Measurements from ENCODE around the gene PDE6D.

Gene PDE6D

GRCh38 chr2:231780909-231781797 is at the start of gene PDE6D:
Gene PDE6D, minus strand, starts transcription at chr2:231781282. Its CDS starts 168 bp downstream, at chr2:231781114.
- peak; percentile 96 for DNase-seq (ENCODE audit: low read depth)

DNA sequence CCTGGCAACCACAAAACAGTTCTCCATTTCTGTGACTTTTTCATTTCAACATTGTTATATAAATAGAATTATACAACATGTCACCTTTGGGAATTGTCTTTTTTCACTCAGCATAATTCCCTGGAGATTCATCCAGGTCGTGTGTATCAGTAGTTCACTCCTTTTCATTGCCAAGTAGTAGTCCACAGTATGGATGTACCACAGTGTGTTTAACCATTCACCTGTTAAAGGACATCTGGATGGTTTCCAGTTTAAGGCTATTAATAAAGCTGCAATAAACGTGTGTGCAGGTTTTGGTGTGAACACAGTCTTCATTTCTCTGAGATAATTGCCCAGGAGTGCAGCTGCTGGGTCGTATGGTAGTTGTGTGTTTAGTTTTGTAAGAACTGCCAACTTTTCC is 40.8 kb upstream of the PDE6D start:
- DNase-seq (ENCODE audit: low read depth) = no peak

- no peak for DNase-seq (ENCODE audit: low read depth)
These were observed 39.8 kb upstream of the PDE6D start for GRCh38 chr2:231820786-231821303.

DNA sequence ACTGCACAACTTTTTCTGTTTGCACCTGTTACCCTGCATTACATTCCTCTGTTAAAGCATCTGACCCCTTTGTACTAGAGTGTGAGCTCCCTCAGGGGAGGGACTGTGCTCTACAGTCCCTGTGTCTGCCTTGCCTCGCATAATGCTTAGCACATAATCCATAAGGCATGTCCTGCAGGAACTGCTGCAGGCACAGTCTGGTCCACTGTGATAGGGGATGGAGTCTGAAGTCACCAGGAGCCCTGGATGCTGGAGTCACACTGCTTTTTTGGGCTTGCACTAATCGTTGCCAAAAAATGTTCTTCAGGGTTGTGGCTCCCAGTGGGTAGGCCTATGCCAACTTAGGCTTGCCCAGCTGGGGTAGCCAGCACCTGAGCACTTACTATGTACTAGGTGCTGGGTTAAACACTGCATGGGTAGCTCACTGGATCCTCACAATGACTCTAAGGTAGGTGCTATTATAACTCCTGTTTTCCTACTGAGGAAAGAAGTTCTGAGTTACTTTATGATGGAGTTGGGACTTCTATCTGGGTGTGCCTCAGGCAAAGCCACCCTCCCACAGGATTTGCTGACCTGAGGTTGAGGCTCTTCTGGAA is 38.5 kb upstream of the PDE6D start:
- DNase-seq (ENCODE audit: low read depth) = no peak

DNA sequence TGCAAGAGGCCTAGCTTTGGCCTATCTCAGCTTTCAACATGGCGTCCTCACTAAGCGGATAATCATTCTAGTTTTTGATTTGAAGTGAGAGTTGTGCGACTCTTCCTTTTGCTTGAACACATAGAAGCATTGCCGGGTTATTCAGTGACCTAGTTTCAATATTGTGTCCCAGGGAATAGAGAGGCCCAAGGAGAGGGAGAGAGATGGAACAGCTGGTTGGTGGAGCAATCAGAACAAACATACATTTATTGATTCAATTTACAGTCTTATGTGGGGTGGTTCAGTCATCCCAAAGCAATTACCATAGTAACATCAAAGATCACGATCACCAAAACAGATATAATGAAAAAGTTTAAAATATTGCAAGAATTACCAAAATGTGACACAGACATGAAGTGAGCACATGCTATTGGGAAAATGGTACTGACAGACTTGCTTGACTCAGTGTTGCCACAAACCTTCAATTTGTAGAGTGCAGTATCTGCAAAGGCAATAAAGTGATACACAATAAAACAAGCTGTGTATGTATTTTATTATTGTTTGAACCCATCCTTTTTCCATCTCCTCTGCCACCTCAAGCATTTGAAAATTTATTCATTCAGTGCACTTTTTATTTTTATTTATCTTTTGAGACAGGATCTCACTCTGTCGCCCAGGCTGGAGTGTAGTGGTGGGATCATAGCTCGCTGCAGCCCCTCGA is 35.4 kb upstream of the PDE6D start:
- DNase-seq (ENCODE audit: low read depth) = no peak

DNA sequence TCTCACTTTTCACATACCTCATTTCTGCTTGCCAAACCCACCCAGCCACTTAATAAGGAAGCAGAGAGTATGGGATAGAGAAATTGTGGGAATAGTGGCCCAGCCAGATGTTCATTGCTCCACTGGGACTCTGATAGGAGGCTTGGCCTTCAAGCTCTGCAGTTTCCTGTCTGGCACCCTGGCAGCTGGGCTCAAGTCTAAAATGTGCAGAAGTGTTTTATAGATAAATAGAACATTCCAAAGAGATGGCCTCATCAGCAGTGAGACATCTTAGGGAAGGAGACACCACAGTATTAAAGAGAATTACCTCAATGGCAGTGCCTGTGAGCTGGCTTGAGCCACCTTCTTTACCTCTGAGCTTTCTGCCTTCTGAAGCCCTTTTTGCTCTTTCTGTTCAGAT is 29.8 kb upstream of the PDE6D start:
- peak; percentile 27 for DNase-seq (ENCODE audit: low read depth)

GRCh38 chr2:231807020-231807419 is 25.9 kb upstream of the PDE6D start:
- DNase-seq (ENCODE audit: low read depth) = no peak

- no peak for DNase-seq (ENCODE audit: low read depth)
These were observed 22.5 kb upstream of the PDE6D start for GRCh38 chr2:231803501-231804138.

DNA sequence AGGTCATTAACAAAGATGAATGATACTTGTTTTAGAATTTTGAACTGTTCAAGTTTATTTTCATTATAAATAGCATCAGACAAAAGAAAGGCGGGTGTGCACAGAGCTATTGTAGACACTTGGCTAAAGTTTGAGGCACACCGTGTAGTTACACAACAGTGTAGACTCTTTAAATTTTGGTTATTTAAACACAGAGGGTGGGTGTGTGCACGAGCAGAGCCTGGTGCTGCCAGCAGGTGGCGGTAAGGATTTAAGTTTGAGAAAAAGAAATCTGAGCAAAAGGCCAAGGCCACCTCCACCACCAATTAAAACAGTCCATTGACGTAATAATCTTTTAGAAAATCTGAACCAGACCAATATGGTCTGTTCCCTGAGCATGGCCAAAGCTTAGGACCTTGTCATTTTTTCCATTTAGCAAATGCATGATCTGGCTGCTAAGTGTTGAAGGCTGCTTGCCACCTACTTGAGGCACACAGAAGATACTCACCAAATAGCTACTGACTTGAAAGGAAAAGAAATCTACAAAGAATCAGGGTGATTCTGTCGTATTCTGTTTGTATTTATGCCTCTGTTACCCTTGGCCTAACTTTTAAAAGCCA is 19.5 kb upstream of the PDE6D start:
- DNase-seq (ENCODE audit: low read depth) = no peak

- no peak for DNase-seq (ENCODE audit: low read depth)
These were observed 14.6 kb upstream of the PDE6D start for GRCh38 chr2:231795525-231796327.

DNA sequence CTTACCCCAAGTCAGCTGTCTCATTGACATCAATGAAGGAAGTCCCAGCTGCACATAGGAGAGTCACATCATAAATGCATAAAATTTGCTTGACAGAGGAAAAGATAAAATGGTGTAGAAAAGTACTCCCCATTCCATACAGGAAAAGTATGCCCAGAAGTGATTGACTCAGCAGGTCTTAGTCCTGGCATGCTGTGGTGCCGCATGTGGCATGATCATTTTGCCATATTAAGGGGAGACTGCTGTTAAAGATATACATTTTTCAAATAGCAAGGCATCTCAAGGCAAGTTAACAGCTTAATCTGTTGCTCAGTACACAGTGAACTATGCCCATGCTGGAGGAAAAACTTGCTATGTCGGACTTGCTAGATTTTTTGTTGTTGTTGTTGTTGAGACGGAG is 13.3 kb upstream of the PDE6D start:
- DNase-seq (ENCODE audit: low read depth) = no peak

DNA sequence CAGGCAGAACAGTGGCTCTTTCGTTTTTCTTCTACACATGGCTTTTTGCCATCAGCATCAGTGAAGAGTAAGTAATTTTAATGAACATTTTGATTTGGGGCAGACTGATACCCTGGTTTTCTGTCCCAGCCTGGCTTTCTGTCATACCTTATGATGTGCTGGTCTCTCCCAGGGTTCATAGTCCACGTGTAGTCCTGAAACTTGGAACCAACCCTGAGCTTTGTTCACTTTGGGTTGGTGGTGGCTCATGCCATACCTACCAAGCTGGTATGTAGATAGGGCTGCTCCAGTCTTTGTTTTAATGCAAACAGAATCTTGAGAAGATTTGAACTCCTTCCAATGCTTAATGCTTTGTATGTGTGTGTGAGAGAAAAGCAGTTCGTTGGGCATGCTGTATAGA is 10.0 kb upstream of the PDE6D start:
- DNase-seq (ENCODE audit: low read depth) = no peak

DNA sequence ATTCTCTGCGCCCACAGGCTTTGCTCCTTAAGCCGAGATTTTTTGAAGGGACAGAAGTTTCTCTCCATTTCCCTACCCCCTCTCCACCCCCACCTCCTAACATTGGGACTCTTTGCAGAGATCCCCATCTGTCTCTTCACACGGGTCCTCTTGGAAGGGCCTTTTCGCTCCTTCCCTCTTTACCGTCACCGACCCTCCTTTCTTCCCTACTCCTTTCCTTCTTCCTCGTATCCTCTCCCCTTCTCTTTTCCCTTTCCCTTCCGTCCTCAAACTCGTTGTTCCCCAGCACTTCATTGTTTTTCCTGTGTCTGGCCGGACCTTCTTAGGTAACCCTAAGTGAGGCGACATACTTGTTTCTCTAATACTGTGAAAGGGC is 5.8 kb upstream of the PDE6D start:
- no peak for DNase-seq (ENCODE audit: low read depth)

DNA sequence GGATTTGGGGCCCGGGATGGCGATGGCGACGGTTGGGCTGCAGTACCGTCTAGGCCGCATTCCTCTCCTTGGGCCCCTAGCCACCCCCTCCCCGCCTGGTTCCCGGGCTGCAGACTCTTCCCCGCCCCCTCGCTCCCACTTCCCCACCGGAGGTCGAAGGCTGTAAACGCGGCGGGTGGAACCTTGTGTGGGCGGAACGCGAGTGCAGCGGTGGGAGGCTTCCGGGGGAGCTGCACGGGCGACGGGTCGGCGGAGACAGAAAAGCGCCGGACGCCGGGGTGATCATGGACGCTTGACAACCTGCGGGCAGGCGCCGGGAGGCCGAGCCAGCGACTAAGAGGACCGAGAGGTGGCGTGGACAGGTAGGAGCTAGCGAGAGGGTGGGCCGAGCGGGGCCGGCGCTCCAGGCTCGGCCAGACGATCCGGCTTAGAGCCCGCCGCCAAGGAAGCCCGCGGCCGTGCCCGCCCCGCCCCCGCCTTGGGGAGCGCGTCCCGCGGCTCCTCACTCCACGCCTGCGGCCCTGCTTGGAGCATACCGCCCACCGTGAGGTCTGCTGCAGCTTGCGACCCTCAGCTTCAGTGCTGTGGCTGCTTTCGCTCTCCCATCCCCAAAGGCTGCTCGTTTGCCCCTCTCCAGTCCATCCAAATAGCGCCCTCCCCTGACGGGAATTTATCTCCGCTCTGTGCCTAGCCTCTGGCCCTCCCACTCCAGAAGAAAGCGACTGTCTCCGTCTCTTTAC is 5.3 kb upstream of the PDE6D start, which contains the start of gene COPS7B:
Gene COPS7B, plus strand, starts transcription at position 269 of the 740 bp plus-strand sequence. CDS start 2,126 bp downstream, outside the sequence.
- DNase-seq (ENCODE audit: low read depth) = no peak

- no peak for DNase-seq (ENCODE audit: low read depth)
These were observed 4.7 kb upstream of the PDE6D start for GRCh38 chr2:231785822-231786176.

DNA sequence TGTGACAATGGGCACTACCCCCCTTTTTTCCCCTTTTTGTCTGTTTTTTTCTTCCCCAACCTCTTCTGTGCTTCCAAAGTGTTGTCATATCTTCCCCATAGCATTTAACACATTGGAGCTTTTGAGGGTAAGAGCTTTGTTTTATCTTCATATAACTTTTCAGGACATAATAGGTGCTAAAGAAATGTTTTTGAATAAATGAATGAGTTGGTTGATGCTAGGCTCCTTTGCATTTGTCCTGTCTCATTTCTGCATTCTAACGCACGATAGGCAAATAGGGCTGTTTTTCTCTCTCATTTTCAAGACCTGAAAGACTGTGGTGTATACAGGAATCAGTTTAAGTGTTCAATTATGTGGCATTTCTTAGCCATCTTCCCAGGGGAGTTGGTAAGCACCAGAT is 4.3 kb upstream of the PDE6D start:
- DNase-seq (ENCODE audit: low read depth) = no peak

DNA sequence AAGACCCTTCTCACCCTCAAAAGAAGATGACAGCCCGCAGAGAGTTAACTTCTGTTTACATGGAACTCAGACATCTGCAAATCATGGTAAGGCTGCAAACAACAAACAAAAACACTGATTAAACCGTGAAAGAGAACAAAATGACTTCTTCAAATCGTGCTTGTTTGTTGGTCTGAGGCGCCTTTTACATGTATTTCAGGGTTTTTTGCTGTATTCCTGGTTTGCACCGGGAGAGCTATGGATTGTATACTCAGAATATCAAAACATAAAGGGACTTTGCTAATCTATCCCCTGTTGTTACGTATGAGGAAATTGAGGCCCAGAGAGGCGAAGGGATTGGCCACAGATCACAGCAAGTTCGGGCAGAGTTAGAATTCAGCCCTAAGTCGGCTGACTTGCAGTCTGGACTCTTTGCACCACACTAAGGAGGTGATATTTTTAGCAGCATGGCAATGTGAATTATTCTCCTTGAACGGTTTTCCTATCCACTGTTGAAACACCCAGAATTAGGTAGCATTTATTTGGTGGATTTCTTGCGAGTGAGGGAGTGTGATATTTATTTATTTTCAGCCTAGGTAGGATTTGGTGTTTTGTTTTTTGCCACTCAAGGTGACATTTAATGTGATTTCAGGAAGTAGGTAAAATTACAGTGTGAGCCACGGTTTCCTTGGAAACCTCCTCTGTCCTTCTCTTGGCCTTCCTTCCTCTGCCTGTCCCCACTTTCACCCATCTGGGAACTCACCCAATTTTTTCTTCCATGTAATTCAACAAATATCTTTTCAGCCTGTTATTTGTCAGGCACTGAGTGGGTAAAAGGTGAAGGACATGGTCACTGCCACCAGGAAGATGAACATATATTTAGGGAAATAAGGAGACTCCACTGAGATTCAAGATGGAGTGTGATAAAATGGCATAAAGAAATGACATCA is 980 bp upstream of the PDE6D start:
- DNase-seq (ENCODE audit: low read depth) = no peak

DNA sequence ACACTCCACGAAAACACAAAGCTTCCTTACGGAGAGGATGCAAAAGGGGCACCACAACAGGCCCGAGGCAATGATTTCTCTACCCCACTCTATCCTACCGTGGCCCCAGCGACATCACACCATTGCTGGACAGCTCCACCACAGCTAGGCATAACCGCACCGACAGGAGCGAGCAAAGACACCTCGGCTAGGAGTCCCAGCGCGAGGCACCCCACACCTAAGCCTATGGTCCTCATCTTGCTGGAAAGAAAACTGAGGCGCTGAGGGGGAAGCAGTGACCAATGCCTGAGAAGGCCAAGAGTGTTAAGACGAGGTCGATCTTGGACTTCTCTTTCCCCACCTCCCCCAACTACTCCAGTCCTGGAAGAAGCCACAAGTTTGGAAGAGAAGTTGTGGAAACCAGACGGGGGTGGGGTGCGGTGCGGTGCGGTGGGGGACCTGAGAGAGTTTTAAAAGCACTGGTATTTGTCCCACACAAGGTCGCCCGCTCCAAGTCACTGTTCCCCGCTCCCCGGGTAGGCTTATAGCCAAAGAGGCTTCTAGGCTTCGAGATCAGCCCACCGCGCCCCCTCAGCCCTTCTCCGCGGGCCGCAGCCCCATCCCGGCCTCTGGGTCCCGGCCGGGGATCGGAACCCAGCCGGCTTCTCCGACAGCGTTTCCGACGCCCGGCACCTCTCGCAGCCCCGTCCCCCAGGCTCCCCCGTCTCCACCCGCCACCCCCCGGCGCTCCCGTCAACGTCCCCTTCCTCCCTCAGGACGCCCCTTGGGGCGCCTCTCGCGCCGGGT is 766 bp downstream of the PDE6D start:
- DNase-seq (ENCODE audit: low read depth) = no peak
